Prostate gland (tissue), 2 donors: ENCODE measurements around the gene ZDHHC22. TPM values are rescaled to one million over a fixed set of nuclear protein-coding genes. Genes with fewer than 3 reads are reported as not detected.

Experiments used
- DNase-seq: peaks from one replicate; pipeline ENCODE4 v3.0.0-alpha.2; 2019; ENCODE audit warnings: low spot score
- H3K27ac ChIP-seq, 2 donors: fragments of 200-600 bp; sonication (generic); 2 replicates each; pipeline ENCODE4 v1.5.1; 2017 to 2019
- H3K27me3 ChIP-seq: fragments of 200-600 bp; sonication (generic); replicated peaks from 2 replicates; pipeline ENCODE4 v1.5.1; 2019; ENCODE audit not compliant: insufficient read depth
- H3K36me3 ChIP-seq, 2 donors: fragments of 200-600 bp; sonication (generic); 1 replicate in 1 of 2; 2 replicates in 1 of 2; pipeline versions ENCODE4 v1.5.1 to v1.8.1; 2017 to 2019
- H3K4me1 ChIP-seq: fragments of 200-600 bp; sonication (generic); replicated peaks from 2 replicates; pipeline ENCODE4 v1.5.1; 2019
- H3K4me3 ChIP-seq, 2 donors: fragments of 200-600 bp; sonication (generic); 2 replicates each; pipeline ENCODE4 v1.5.1; 2017 to 2019
- H3K9me3 ChIP-seq: fragments of 200-600 bp; sonication (generic); 2 replicates; pipeline ENCODE4 v1.5.1; 2017
- POLR2A ChIP-seq: fragments of 450-650 bp; IDR thresholded peaks from one replicate; pipeline ENCODE4 v1.6.1; 2016; ENCODE audit warnings: antibody characterized with exemption, mild to moderate bottlenecking
- POLR2AphosphoS5 ChIP-seq: sonication (generic); formaldehyde crosslinking; IDR thresholded peaks from one replicate; pipeline ENCODE4 v1.6.1; 2017; ENCODE audit warnings: antibody characterized with exemption
- WGBS: methylation state at CpG from one replicate; pipeline ENCODE4 v1.1.5; 2018; 5-methylcytosine and 5-hydroxymethylcytosine counted together
- intact Hi-C: fragments of 100-400 bp; cut with DNase I; formaldehyde crosslinking; loops from one replicate; pipeline ENCODE4 v1.14.2; 2022
- total RNA-seq, 2 donors: library from RNA; depleted of rRNA; stranded (reverse); fragments of >200 nt; gene quantifications; one replicate each; pipeline ENCODE4 v1.1.0, GENCODE V29; 2016
- TF ChIP-seq, protein P1 (sequence below), 4 experiments: fragments of 200-600 bp in 2 of 4; fragments of 450-650 bp in 2 of 4; sonication (generic) in 2 of 4; IDR thresholded peaks; 1 replicate in 3 of 4; 2 replicates in 1 of 4; pipeline ENCODE4 v1.5.1; 2016 to 2019; ENCODE audit warnings: antibody characterized with exemption in 4 of 4, mild to moderate bottlenecking in 2 of 4, moderate library complexity in 2 of 4

ZDHHC22 gene
- total RNA-seq, 2 donors from 2014 or later: 0.11 TPM; not detected in 1

DNA sequence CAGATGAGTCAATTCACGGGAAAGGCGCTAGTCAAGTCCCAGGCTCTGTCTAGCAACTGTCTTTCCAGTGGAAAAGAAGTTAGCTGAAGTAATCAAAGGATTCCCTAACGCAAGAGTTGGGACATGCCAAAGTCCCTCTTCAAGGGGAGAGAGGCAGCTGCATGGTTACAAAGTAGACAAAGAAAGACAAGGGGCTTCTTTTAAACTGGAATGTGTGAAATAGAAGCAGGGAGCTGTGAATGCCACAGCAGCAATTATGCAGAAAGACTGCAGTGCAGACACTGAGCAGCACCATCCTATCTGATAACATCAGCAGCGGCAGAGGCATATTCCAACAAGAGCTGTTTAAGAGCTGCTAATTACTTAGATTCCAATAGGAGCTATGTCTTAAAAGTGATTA, 56.1 kb downstream of the ZDHHC22 start:
- no peak overlapping the region for H3K27ac ChIP-seq
- intact Hi-C loops: no loop called here

DNA sequence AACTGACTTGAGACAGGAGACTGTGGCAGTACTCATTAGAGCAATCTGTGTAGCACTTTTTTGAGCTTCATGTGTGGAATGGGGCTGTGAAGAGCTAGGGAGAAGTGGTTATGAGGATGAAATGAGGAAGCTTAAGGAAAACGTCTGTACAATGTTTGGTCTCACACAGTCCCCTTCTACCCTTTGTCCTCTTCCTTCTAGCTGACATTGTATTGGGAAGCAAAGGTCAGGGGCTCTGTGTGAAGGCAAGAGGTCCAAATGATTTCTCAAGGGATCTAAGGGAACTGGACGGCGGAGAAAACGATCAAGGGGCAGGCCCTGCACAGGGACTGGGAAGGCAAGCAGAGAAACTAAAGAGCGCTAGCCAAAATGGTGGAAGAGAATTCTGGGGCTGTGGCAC, 56.6 kb downstream of the ZDHHC22 start:
- H3K27ac ChIP-seq: no peak overlapping the region

More for the DNA sequence above, 56.1 kb downstream of the ZDHHC22 start:
- no peak overlapping the region for H3K4me3 ChIP-seq
- TF ChIP-seq POLR2A (no peak), POLR2AphosphoS5 (no peak)
- TF ChIP-seq, protein P1, sequence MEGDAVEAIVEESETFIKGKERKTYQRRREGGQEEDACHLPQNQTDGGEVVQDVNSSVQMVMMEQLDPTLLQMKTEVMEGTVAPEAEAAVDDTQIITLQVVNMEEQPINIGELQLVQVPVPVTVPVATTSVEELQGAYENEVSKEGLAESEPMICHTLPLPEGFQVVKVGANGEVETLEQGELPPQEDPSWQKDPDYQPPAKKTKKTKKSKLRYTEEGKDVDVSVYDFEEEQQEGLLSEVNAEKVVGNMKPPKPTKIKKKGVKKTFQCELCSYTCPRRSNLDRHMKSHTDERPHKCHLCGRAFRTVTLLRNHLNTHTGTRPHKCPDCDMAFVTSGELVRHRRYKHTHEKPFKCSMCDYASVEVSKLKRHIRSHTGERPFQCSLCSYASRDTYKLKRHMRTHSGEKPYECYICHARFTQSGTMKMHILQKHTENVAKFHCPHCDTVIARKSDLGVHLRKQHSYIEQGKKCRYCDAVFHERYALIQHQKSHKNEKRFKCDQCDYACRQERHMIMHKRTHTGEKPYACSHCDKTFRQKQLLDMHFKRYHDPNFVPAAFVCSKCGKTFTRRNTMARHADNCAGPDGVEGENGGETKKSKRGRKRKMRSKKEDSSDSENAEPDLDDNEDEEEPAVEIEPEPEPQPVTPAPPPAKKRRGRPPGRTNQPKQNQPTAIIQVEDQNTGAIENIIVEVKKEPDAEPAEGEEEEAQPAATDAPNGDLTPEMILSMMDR (IDR thresholded peaks at IDR 0.05): no peak
- no peak for DNase-seq
- 54% methylated on average over 4 of the region's 4 CpGs for WGBS
- H3K36me3 ChIP-seq: no peaks in the 10 kb centered on the region
- H3K9me3 ChIP-seq: no peaks in the 10 kb centered on the region
- H3K4me1 ChIP-seq: peaks cover 9% of the 10 kb centered on the region
- H3K27me3 ChIP-seq: no peaks in the 10 kb centered on the region

DNA sequence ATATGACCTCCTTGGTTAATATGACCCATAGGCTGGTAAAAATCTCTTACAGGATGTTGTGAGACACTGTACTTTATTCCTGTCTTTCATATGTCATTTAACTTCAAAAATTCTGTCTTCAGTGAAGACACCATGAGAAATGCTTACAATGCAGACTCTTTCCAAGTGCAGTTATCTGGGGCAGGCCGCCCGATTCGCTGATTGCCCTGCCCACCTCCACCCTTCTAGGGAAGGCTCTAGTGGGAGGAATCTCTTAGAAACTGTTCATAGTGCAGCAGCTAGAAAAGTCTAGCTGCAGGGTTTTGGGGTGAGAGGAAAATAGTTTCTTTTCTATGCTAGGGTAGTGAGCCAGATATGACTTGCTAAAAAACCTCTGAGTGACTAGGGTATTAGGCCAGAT, 58.5 kb downstream of the ZDHHC22 start:
- 73% methylated on average over 3 of the region's 3 CpGs for WGBS

More for the DNA sequence above, 56.6 kb downstream of the ZDHHC22 start:
- Histone ChIP-seq H3K36me3 (no peaks in the 10 kb centered on the region), H3K9me3 (no peaks in the 10 kb centered on the region), H3K4me1 (peaks cover 9% of the 10 kb centered on the region), H3K27me3 (no peaks in the 10 kb centered on the region), H3K4me3 (no peak overlapping the region)
- no peak for DNase-seq
- WGBS: 68% methylated on average over 5 of the region's 5 CpGs
- TF ChIP-seq, protein P1 (IDR thresholded peaks at IDR 0.05): no peak
- no peak for TF ChIP-seq POLR2A
- no peak for TF ChIP-seq POLR2AphosphoS5
- intact Hi-C loops: no loop called here

DNA sequence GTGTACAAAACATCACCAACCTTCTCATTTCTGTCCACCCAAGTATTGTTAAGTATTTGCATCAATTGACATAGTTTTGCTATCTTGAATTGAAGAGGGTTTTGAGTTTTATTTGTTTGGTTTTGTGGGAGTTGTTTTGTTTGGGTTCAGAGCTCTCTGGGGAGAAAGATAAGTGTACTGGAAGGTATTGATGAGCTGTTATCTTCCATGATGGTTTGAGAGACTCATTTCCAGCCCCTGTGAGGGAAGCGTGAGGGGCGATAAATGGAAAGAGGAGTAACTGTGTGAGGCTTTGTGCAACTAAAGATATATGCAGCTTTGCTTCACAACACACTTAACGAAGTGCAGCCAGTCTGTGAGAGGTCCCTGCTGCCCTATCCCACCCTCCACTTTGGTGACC, 59.2 kb downstream of the ZDHHC22 start:
- 83% methylated on average over 3 of the region's 3 CpGs for WGBS
- TF ChIP-seq POLR2AphosphoS5 (no peak), POLR2A (no peak)
- TF ChIP-seq, protein P1 (IDR thresholded peaks at IDR 0.05): no peak
- no peak overlapping the region for H3K27ac ChIP-seq

More for the DNA sequence above, 58.5 kb downstream of the ZDHHC22 start:
- Histone ChIP-seq H3K4me3 (no peak overlapping the region), H3K27me3 (no peaks in the 10 kb centered on the region), H3K4me1 (no peaks in the 10 kb centered on the region), H3K36me3 (no peaks in the 10 kb centered on the region), H3K9me3 (no peaks in the 10 kb centered on the region), H3K27ac (no peak overlapping the region)
- TF ChIP-seq POLR2AphosphoS5: no peak
- TF ChIP-seq, protein P1 (IDR thresholded peaks at IDR 0.05): no peak
- no peak for TF ChIP-seq POLR2A
- intact Hi-C loops: no loop called here
- no peak for DNase-seq

More for the DNA sequence above, 59.2 kb downstream of the ZDHHC22 start:
- no peak for DNase-seq
- Histone ChIP-seq H3K27me3 (no peaks in the 10 kb centered on the region), H3K4me3 (no peak overlapping the region), H3K9me3 (no peaks in the 10 kb centered on the region), H3K4me1 (no peaks in the 10 kb centered on the region), H3K36me3 (no peaks in the 10 kb centered on the region)
- intact Hi-C loops: no loop called here

Other genes with a start within 250 kb of the ZDHHC22 start
- 100 to 1,000 TPM; 113 to 141 TPM for gene IRF2BPL, start 113.1 kb downstream of the ZDHHC22 start, total RNA-seq
- 10 to 100 TPM; 45.1 to 63.3 TPM for gene CIPC, start 43.5 kb downstream of the ZDHHC22 start, total RNA-seq
- 1 to 10 TPM; 2.0 to 7.8 TPM for gene TMEM63C, start 40.0 kb upstream of the ZDHHC22 start, total RNA-seq
- under 1 TPM in 1 of 2 donors, not detected in 1; 0.91 TPM for gene NGB, start 129.4 kb upstream of the ZDHHC22 start, total RNA-seq
- 100 to 1,000 TPM in 1 of 2 donors, 1 to 10 TPM in 1; 8.4 to 101 TPM for gene POMT2, start 179.1 kb upstream of the ZDHHC22 start, total RNA-seq
- gene GSTZ1, start 179.2 kb upstream of the ZDHHC22 start, total RNA-seq: 10 to 100 TPM; 50.1 to 78.1 TPM
- gene TMED8, start 235.3 kb upstream of the ZDHHC22 start, total RNA-seq: 10 to 100 TPM; 14.7 to 35.2 TPM
- 1 to 10 TPM in 1 of 2 donors, under 1 TPM in 1; 0.96 to 2.9 TPM for gene SAMD15, start 235.6 kb upstream of the ZDHHC22 start, total RNA-seq